C4-2B (cell line): ENCODE results near the gene ANKRD27.
"Not testable (repeated sequence)": the region's sequence is repeated elsewhere in the genome, so short reads cannot be mapped to it uniquely, and the experiment has no call there.

Experiments
- CTCF ChIP-seq: fragments of 450-650 bp; conservative IDR thresholded peaks from 2 replicates; pipeline ENCODE4 v1.5.1; 2017; ENCODE audit warnings: mild to moderate bottlenecking
- ZFX ChIP-seq: fragments of 450-650 bp; IDR thresholded peaks from 2 replicates; pipeline ENCODE4 v1.6.1; 2017

- TF ChIP-seq CTCF, ZFX: not testable (repeated sequence)
Measured at GRCh38 chr19:32571471-32572075, 103.4 kb downstream of the ANKRD27 start.
